ENCODE data around the gene TOR1B.

TOR1B gene

GRCh38 chr9:129776938-129777768, 25.8 kb upstream of the TOR1B start:
- in situ Hi-C loops (cut with MboI; ENCODE audit: low pct_unique_long_range_greater_than_20kb, low sequenced_read_pairs, unreplicated experiment): loop anchor here (25.0 kb wide), 2 partner anchors 115 to 640 kb away; partner anchors contain the start of gene PRRX2
- TF ChIP-seq CTCF (IDR thresholded peaks at IDR 0.05; ENCODE audit: extremely low read depth, insufficient read depth, missing control alignments): no peak
- DNase-seq (ENCODE audit: low spot score): no peak

GRCh38 chr9:129777769-129778130, 25.2 kb upstream of the TOR1B start:
- in situ Hi-C loops (cut with MboI; ENCODE audit: low pct_unique_long_range_greater_than_20kb, low sequenced_read_pairs, unreplicated experiment): loop anchor here (25.0 kb wide), 2 partner anchors 115 to 640 kb away; partner anchors contain the start of gene PRRX2
- no peak for DNase-seq (ENCODE audit: low spot score)
- no peak for TF ChIP-seq CTCF (IDR thresholded peaks at IDR 0.05; ENCODE audit: extremely low read depth, insufficient read depth, missing control alignments)

DNA sequence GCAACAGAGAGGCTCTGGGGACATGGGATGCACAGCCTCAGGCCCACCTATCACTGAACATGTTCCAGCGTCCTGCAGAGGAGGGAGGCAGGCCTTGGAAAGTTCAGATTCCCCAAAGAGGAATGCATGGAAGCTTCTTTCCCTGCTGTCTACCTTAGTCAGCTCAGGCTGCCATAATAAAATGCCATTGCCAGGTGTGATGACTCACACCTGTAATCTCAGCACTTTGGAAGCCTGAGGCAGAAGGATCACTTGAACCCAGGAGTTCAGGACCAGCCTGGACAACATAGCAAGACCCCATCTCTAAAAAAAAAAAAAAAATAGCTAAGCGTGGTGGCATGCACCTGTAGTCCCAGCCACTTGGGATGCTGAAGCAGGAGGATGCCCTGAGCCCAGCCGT, 24.5 kb upstream of the TOR1B start:
- in situ Hi-C loops (cut with MboI; ENCODE audit: low pct_unique_long_range_greater_than_20kb, low sequenced_read_pairs, unreplicated experiment): loop anchor here (25.0 kb wide), 2 partner anchors 116 to 641 kb away; partner anchors contain the start of gene PRRX2
- no peak for TF ChIP-seq CTCF (IDR thresholded peaks at IDR 0.05; ENCODE audit: extremely low read depth, insufficient read depth, missing control alignments)
- no peak for DNase-seq (ENCODE audit: low spot score)

- in situ Hi-C loops (cut with MboI; ENCODE audit: low pct_unique_long_range_greater_than_20kb, low sequenced_read_pairs, unreplicated experiment): loop anchor here (10.0 to 25.0 kb wide), 3 partner anchors 45 to 642 kb away; partner anchors contain the start of gene PRRX2
- DNase-seq (ENCODE audit: low spot score): no peak
- no peak for TF ChIP-seq CTCF (IDR thresholded peaks at IDR 0.05; ENCODE audit: extremely low read depth, insufficient read depth, missing control alignments)
Measured at GRCh38 chr9:129779560-129780190, 23.3 kb upstream of the TOR1B start.

DNA sequence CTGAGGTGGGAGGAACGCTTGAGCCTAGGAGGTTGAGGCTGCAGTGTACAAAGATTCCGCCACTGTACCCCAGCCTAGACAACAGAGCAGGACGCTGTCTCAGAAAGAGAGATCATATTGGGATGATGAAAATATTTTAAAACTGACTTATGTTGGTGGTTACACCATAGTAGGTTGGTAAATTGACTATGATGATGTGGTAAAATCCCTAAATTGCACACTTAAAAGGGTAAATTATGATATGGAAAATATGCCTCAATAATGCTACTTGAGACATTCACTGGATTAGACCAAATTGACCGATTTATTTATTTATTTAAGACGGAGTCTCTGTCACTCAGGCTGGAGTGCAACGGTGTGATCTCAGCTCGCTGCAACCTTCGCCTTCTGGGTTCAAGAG, 21.9 kb upstream of the TOR1B start:
- in situ Hi-C loops (cut with MboI; ENCODE audit: low pct_unique_long_range_greater_than_20kb, low sequenced_read_pairs, unreplicated experiment): loop anchor here (10.0 to 25.0 kb wide), 3 partner anchors 46 to 644 kb away; partner anchors contain the start of gene PRRX2
- TF ChIP-seq CTCF (IDR thresholded peaks at IDR 0.05; ENCODE audit: extremely low read depth, insufficient read depth, missing control alignments): no peak
- no peak for DNase-seq (ENCODE audit: low spot score)

- in situ Hi-C loops (cut with MboI; ENCODE audit: low pct_unique_long_range_greater_than_20kb, low sequenced_read_pairs, unreplicated experiment): loop anchor here (10.0 to 25.0 kb wide), 3 partner anchors 47 to 645 kb away; partner anchors contain the start of gene PRRX2
- no peak for TF ChIP-seq CTCF (IDR thresholded peaks at IDR 0.05; ENCODE audit: extremely low read depth, insufficient read depth, missing control alignments)
- no peak for DNase-seq (ENCODE audit: low spot score)
Measured at GRCh38 chr9:129781981-129782380, 21.0 kb upstream of the TOR1B start.
